Uterus (tissue), 4 donors: Measurements from ENCODE around the gene RNF208. TPM values are rescaled to one million over a fixed set of nuclear protein-coding genes. Genes with fewer than 3 reads are reported as not detected.
A peak's percentile ranks its signal among the peaks of the same experiment; 100 is the strongest.
"Not testable (repeated sequence)": the region's sequence is repeated elsewhere in the genome, so short reads cannot be mapped to it uniquely, and the experiment has no call there.

ENCODE experiments used
- DNase-seq, 2 donors: peaks; one replicate each; pipeline ENCODE4 v3.0.0-alpha.2; 2019 to 2020
- H3K27ac ChIP-seq, 2 donors: fragments of 200-600 bp; sonication (generic); 1 replicate in 1 of 2; 2 replicates in 1 of 2; pipeline ENCODE4 v1.5.1; 2016 to 2018
- H3K27me3 ChIP-seq, 2 donors: fragments of 200-600 bp; sonication (generic); one replicate each; pipeline ENCODE4 v1.5.1; 2018 to 2019; ENCODE audit warnings: control low read depth in 1 of 2
- H3K36me3 ChIP-seq, 2 donors: fragments of 200-600 bp; sonication (generic); one replicate each; pipeline ENCODE4 v1.5.1; 2019; ENCODE audit warnings: control low read depth in 1 of 2
- H3K4me1 ChIP-seq, 2 donors: fragments of 200-600 bp; sonication (generic); one replicate each; pipeline ENCODE4 v1.5.1; 2018 to 2019; ENCODE audit warnings: control low read depth in 1 of 2
- H3K4me3 ChIP-seq, 2 donors: fragments of 200-600 bp; sonication (generic); 1 replicate in 1 of 2; 2 replicates in 1 of 2; pipeline ENCODE4 v1.5.1; 2018 to 2019; ENCODE audit warnings: mild to moderate bottlenecking in 1 of 2
- H3K9me3 ChIP-seq, 2 donors: fragments of 200-600 bp; sonication (generic); one replicate each; pipeline ENCODE4 v1.5.1; 2019; ENCODE audit warnings: control low read depth in 1 of 2
- CTCF ChIP-seq, 4 experiments: fragments of 200-600 bp in 2 of 4; fragments of 450-650 bp in 2 of 4; sonication (generic) in 2 of 4; IDR thresholded peaks; one replicate each; pipeline ENCODE4 v1.5.1; 2016 to 2019; ENCODE audit warnings: antibody characterized with exemption in 4 of 4, mild to moderate bottlenecking in 2 of 4, moderate library complexity in 1 of 4
- POLR2A ChIP-seq, 2 donors: fragments of 450-650 bp; IDR thresholded peaks; one replicate each; pipeline ENCODE4 v1.6.1; 2016; ENCODE audit warnings: antibody characterized with exemption in 2 of 2, mild to moderate bottlenecking in 1 of 2, moderate library complexity in 1 of 2
- intact Hi-C: fragments of 100-400 bp; cut with DNase I; formaldehyde crosslinking; loops from one replicate; pipeline ENCODE4 v1.15.1; 2023; ENCODE audit warnings: low total_unique reads
- total RNA-seq, 4 donors: library from RNA; depleted of rRNA in 3 of 4; stranded (reverse); fragments of >200 nt in 3 of 4; gene quantifications; one replicate each; pipeline versions ENCODE4 v1.1.0 to v1.2.4, GENCODE V29; 2014 to 2023
- donor health status: DM: yes; HTN: yes; CAD: no.

The RNF208 gene
- total RNA-seq, 4 donors from 2014 or later: 3.7 TPM; not detected in 3

- no peak for DNase-seq
These were observed 42.0 kb upstream of the RNF208 start for GRCh38 chr9:137264067-137264466.

DNA sequence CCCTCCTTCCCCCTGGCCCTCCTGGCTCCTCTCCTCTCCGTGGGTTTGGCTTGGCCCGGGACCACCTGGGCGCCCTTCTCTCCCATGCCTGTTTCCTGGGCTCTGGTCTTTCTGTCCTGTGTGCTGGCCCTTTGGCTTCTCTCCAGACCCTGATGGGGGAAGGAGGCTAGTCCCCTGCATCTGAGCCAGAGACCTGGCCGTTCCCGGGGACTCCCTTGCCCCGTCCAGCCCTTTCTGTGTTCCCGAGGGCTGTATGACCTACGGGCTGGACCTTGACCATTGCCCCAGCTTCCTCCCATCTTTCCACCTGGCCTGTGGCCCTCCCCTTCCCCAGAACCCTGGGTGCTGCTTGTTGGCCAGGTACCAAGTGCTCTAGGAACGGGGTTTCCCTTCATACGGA is 41.5 kb upstream of the RNF208 start:
- Histone ChIP-seq H3K36me3 (no peaks in the 10 kb centered on the region), H3K9me3 (no peaks in the 10 kb centered on the region), H3K27ac (no peak overlapping the region), H3K4me3 (no peak overlapping the region), H3K4me1 (no peaks in the 10 kb centered on the region), H3K27me3 (no peaks in the 10 kb centered on the region)
- no peak for DNase-seq
- intact Hi-C loops: no loop called here
- TF ChIP-seq POLR2A (IDR thresholded peaks at IDR 0.05) (no peak), CTCF (IDR thresholded peaks at IDR 0.05) (no peak)

More at GRCh38 chr9:137264067-137264466, 42.0 kb upstream of the RNF208 start:
- intact Hi-C loops: no loop called here
- Histone ChIP-seq H3K27ac (no peak overlapping the region), H3K4me1 (no peaks in the 10 kb centered on the region), H3K4me3 (no peak overlapping the region), H3K9me3 (no peaks in the 10 kb centered on the region), H3K27me3 (no peaks in the 10 kb centered on the region), H3K36me3 (no peaks in the 10 kb centered on the region)
- TF ChIP-seq CTCF (IDR thresholded peaks at IDR 0.05) (no peak), POLR2A (IDR thresholded peaks at IDR 0.05) (no peak)

DNA sequence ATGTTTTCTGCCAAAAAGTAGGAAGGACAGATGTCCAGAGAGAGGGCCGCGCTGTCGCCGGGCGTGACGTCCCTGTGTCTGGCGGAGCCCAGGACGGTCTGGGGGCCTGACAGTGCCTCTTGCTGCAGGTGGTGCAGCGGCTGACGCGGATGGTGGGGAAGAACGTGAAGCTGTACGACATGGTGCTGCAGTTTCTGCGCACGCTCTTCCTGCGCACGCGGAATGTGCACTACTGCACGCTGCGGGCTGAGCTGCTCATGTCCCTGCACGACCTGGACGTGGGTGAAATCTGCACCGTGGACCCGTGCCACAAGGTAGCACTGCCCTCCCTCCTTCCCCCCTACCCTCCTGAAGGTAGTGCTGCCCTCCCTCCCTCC is 40.9 kb upstream of the RNF208 start:
- Histone ChIP-seq H3K36me3 (no peaks in the 10 kb centered on the region), H3K27ac (no peak overlapping the region), H3K4me3 (no peak overlapping the region), H3K27me3 (no peaks in the 10 kb centered on the region), H3K4me1 (no peaks in the 10 kb centered on the region), H3K9me3 (no peaks in the 10 kb centered on the region)
- no peak for DNase-seq
- TF ChIP-seq POLR2A (IDR thresholded peaks at IDR 0.05) (no peak), CTCF (IDR thresholded peaks at IDR 0.05) (no peak)
- intact Hi-C loops: no loop called here

GRCh38 chr9:137262173-137262908 is 40.3 kb upstream of the RNF208 start:
- peak in 2 of 4 experiments; percentile 36 to 47 for TF ChIP-seq CTCF (IDR thresholded peaks at IDR 0.05)
- H3K36me3 ChIP-seq, intact Hi-C loops, H3K4me3 ChIP-seq, DNase-seq, H3K4me1 ChIP-seq, H3K9me3 ChIP-seq, H3K27ac ChIP-seq, H3K27me3 ChIP-seq: not testable (repeated sequence)

DNA sequence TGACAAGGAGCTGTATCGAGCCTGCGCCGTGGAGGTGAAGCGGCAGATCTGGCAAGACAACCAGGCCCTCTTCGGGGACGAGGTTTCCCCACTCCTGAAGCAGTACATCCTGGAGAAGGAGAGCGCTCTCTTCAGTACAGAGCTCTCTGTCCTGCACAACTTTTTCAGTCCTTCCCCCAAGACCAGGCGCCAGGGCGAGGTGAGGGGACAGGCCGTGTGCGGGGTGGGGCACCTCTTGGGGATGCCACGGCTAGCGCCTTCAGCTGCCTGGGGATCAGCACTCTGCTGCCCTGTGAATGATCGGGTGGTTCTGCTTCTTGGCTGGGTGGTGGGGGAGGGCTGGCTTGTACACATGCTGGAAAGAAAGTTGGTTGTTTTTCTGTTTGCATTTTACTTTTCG is 34.8 kb upstream of the RNF208 start:
- H3K4me3 ChIP-seq: no peak overlapping the region
- no peaks in the 10 kb centered on the region for H3K36me3 ChIP-seq
- H3K27me3 ChIP-seq: no peaks in the 10 kb centered on the region
- DNase-seq: no peak
- H3K9me3 ChIP-seq: no peaks in the 10 kb centered on the region
- TF ChIP-seq POLR2A (IDR thresholded peaks at IDR 0.05) (no peak), CTCF (IDR thresholded peaks at IDR 0.05) (no peak)
- intact Hi-C loops: no loop called here
- H3K4me1 ChIP-seq: peaks cover 0 to 17% of the 10 kb centered on the region in 2 donors
- H3K27ac ChIP-seq: no peak overlapping the region
